BJ (cell line): ENCODE measurements around the gene NACC1. TPM values are rescaled to one million over a fixed set of nuclear protein-coding genes. Genes with fewer than 3 reads are reported as not detected.

Experiments
- CTCF ChIA-PET: fragments of 350-600 bp; formaldehyde crosslinking; extraction: SDS; loops from one replicate; lab custom pipeline; 2021; ENCODE audit warnings: antibody characterized with exemption, inconsistent platforms; lab: Yijun Ruan, JAX
- POLR2A ChIA-PET: fragments of 300-600 bp; sonication (Branson Sonifier 250); formaldehyde crosslinking; extraction: SDS; loops from one replicate; lab custom pipeline; 2021; ENCODE audit warnings: antibody characterized with exemption; lab: Charles Lee
- DNase-seq: peaks from one replicate; pipeline ENCODE4 v3.0.0-alpha.2; 2011; ENCODE audit warnings: low read depth
- H3K27me3 ChIP-seq: 2 replicates; pipeline ENCODE4 v1.6.0; 2011; ENCODE audit warnings: low read length; ENCODE audit not compliant: control insufficient read depth, insufficient read depth
- H3K36me3 ChIP-seq: 2 replicates; pipeline ENCODE4 v1.5.1; 2011; ENCODE audit warnings: low read length; ENCODE audit not compliant: control insufficient read depth, insufficient read depth
- H3K4me3 ChIP-seq: 2 replicates; pipeline ENCODE4 v1.5.1; 2011; ENCODE audit warnings: low read depth, mild to moderate bottlenecking, control low read depth, low read length
- polyA plus RNA-seq: library from polyadenylated mRNA; depleted of rRNA; stranded (reverse); fragments of >200 nt; gene quantifications from 2 replicates; pipeline ENCODE4 v1.2.3, GENCODE V29; 2011
- TF ChIP-seq, protein P1 (sequence below): IDR thresholded peaks from 2 replicates; pipeline ENCODE4 v1.5.1; 2011; ENCODE audit warnings: low read depth, mild to moderate bottlenecking, control low read depth, inconsistent platforms, low read length, moderate library complexity; ENCODE audit not compliant: insufficient read depth

NACC1 gene
- polyA plus RNA-seq, 1 experiment: 98.7 TPM

DNA sequence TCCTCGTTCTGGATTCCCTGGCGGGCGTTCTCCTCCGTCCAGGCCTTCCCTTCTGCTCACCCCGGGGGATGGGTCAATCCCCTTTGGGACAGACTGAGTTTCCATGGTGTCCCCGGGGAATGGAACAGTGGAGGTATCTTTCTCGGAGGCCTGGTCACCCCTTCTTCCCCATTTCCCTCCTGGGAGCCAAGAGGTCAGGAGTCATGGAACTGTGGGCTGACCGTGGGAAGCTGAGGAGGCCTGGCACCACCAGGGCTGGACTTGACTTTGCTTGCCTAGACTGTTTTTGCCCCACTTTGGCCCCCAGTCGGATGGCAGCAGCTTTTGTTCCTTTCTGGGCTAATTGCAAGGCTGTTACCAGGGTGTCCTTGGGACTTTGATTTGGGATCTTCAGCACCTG is 2.0 kb downstream of the NACC1 start:
- no peak for DNase-seq
- H3K36me3 ChIP-seq: peaks cover 9% of the 10 kb centered on the region
- ChIA-PET POLR2A (interaction anchor here (1.0 kb wide), 1 partner anchor 8 kb away, joined by 7 read pairs; no protein-coding TSS in a partner anchor), CTCF (interaction anchor here (1.1 to 2.3 kb wide), 6 partner anchors 11 to 155 kb away, joined by 4 to 10 read pairs (median 6); partner anchors contain the start of genes IER2 and STX10)
- TF ChIP-seq, protein P1, sequence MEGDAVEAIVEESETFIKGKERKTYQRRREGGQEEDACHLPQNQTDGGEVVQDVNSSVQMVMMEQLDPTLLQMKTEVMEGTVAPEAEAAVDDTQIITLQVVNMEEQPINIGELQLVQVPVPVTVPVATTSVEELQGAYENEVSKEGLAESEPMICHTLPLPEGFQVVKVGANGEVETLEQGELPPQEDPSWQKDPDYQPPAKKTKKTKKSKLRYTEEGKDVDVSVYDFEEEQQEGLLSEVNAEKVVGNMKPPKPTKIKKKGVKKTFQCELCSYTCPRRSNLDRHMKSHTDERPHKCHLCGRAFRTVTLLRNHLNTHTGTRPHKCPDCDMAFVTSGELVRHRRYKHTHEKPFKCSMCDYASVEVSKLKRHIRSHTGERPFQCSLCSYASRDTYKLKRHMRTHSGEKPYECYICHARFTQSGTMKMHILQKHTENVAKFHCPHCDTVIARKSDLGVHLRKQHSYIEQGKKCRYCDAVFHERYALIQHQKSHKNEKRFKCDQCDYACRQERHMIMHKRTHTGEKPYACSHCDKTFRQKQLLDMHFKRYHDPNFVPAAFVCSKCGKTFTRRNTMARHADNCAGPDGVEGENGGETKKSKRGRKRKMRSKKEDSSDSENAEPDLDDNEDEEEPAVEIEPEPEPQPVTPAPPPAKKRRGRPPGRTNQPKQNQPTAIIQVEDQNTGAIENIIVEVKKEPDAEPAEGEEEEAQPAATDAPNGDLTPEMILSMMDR: no peak
- H3K27me3 ChIP-seq: no peaks in the 10 kb centered on the region
- H3K4me3 ChIP-seq: no peak overlapping the region

DNA sequence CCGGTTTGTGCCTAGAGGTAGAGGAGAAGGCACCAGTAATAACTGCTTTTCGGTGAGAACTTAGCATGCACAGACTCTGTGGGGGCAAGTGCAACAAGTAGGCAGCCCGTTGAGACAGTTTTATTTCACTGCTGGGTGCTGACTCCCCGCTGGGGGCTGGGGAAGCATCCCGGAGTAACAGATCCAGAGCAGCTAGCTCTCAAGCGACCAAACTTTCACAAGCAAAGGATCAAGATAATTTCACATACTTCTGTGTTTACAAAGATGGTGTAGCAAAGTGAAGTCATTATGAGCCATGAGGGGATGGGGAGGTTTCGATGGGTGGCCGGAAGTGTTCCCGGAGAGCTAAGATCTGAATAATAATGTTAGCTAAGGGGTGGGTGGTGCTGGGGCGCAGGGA is 2.8 kb downstream of the NACC1 start:
- peaks cover 7% of the 10 kb centered on the region for H3K36me3 ChIP-seq
- TF ChIP-seq, protein P1: no peak
- ChIA-PET POLR2A (interaction anchor here (0.7 kb wide), 1 partner anchor 66 kb away, joined by 9 read pairs; no protein-coding TSS in a partner anchor), CTCF (interaction anchor here (0.5 to 2.3 kb wide), 4 partner anchors 10 to 195 kb away, joined by 3 to 10 read pairs (median 6); partner anchors contain the start of genes IER2 and STX10)
- H3K4me3 ChIP-seq: no peak overlapping the region
- no peaks in the 10 kb centered on the region for H3K27me3 ChIP-seq
- DNase-seq: no peak

DNA sequence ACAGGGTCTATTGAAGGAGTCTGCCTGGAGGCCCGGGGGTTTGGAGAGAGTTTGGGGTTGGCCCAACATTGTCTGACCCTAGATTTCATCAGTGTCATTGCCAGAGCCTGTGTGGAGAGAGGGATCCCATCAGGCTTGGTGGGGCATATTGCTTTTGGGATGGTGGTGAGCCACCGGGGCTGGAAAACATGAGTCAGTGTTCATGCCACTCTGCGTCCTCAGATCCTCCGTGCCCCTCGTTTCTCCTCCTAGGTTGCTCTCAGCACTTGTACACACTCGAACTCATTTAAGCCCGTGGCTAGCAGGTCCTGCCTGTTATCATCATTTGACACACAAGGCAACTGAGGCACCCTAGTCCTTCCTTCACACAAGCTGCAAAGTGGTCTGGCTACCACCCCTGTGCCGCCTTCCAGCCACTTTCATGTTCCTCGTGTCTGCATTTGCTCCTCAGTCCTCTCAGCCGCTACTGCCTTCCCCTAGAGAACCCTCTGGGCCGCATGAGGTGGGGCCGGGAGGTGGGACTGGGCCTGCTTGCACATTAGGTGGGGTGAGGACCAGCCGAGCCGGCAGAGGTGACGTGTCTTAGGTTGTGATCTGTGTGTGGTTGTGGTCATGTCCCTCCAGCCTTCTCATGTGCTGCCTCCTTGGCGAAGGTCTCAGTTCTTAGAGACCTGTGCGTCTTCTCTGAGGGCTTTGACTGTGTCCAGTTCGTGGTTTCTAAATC is 3.6 kb downstream of the NACC1 start:
- ChIA-PET POLR2A (no interaction called here), CTCF (interaction anchor here (0.5 kb wide), 1 partner anchor 196 kb away, joined by 3 read pairs; no protein-coding TSS in a partner anchor)
- Histone ChIP-seq H3K27me3 (no peaks in the 10 kb centered on the region), H3K36me3 (peaks cover 11% of the 10 kb centered on the region), H3K4me3 (no peak overlapping the region)
- TF ChIP-seq, protein P1: no peak
- no peak for DNase-seq

DNA sequence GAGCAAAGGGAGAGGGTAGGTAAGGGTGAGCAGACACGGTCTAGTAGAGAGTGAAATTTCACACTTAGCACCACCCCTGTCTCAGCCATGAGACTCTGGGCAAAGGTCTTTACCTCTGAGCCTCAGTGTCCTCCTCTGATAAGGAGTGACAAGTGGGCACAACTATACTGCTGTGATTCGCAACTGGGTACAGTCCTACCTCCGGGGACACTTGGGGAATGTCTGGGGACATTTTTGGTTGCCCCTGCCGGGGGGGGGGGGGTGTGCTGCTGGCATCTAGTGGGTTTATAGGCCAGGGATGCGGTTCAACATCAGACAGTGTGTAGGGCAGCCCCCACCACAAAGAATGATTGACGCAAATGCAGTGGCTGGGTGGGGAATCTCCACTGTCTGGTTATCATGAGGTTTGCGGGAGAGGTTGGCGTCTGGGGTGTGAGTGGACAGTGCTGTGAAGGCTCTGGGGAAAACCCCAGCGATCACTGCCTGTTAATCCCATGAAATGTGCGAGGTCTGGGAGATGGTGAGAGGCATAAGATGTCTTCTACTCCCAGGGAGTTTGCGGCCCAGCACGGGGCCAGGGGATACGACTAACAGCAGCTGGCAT is 4.3 kb downstream of the NACC1 start:
- Histone ChIP-seq H3K27me3 (no peaks in the 10 kb centered on the region), H3K4me3 (no peak overlapping the region), H3K36me3 (peaks cover 12% of the 10 kb centered on the region)
- POLR2A ChIA-PET: no interaction called here
- TF ChIP-seq, protein P1: no peak
- CTCF ChIA-PET: interaction anchor here (1.4 kb wide), 1 partner anchor 145 kb away, joined by 3 read pairs; no protein-coding TSS in a partner anchor
- DNase-seq: no peak
